HL-60 (cell line): ENCODE data around the gene PCSK5.
"Not testable (repeated sequence)": the region's sequence is repeated elsewhere in the genome, so short reads cannot be mapped to it uniquely, and the experiment has no call there.

Experiments
- POLR2AphosphoS5 ChIP-seq: IDR thresholded peaks from 2 replicates; pipeline ENCODE4 v1.6.1; 2012; ENCODE audit warnings: low read depth
- TF ChIP-seq, protein P1 (sequence below): IDR thresholded peaks from one replicate; pipeline ENCODE4 v1.5.1; 2011; ENCODE audit warnings: low read length, control low read depth, inconsistent platforms; ENCODE audit not compliant: insufficient read depth

DNA sequence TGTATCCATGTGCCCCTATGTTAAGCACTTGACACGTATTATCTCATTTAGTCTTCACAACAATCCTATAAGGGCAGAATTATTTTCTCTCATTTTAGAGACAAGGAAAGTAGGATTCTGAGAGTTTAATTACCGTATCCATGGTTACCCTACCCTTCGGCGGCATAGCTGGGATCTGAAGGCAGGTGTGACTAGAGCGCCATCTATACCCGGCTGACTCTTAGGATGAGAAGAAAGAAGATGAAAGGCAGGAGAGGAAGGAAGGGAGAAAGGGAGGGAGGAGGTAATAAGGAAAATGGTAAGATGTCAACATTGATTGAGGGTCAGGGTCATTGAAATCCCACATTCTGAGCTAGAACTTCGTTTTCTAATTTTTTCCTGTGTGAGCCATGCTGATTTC lies 416.6 kb downstream of the PCSK5 start:
- TF ChIP-seq, protein P1, sequence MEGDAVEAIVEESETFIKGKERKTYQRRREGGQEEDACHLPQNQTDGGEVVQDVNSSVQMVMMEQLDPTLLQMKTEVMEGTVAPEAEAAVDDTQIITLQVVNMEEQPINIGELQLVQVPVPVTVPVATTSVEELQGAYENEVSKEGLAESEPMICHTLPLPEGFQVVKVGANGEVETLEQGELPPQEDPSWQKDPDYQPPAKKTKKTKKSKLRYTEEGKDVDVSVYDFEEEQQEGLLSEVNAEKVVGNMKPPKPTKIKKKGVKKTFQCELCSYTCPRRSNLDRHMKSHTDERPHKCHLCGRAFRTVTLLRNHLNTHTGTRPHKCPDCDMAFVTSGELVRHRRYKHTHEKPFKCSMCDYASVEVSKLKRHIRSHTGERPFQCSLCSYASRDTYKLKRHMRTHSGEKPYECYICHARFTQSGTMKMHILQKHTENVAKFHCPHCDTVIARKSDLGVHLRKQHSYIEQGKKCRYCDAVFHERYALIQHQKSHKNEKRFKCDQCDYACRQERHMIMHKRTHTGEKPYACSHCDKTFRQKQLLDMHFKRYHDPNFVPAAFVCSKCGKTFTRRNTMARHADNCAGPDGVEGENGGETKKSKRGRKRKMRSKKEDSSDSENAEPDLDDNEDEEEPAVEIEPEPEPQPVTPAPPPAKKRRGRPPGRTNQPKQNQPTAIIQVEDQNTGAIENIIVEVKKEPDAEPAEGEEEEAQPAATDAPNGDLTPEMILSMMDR = not testable (repeated sequence)
- not testable (repeated sequence) for TF ChIP-seq POLR2AphosphoS5
